T47D (cell line): ENCODE results near the gene FAM169A.
A peak's percentile ranks its signal among the peaks of the same experiment; 100 is the strongest.
"Not testable (repeated sequence)": the region's sequence is repeated elsewhere in the genome, so short reads cannot be mapped to it uniquely, and the experiment has no call there.

Experiments
- DNase-seq, 2 experiments: peaks; one replicate each; pipeline versions ENCODE4 v3.0.0 to v3.0.0-alpha.2; 2011 to 2012; ENCODE audit warnings: low read depth in 1 of 2, low spot score in 1 of 2
- JUND ChIP-seq: IDR thresholded peaks from 2 replicates; pipeline ENCODE4 v1.6.1; 2012; ENCODE audit warnings: low read depth
- in situ Hi-C: cut with HindIII; loops from 2 replicates; pipeline ENCODE4 v1.10.0; 2016; ENCODE audit warnings: low sequenced_read_pairs, low pct_unique_long_range_greater_than_20kb

The FAM169A gene

GRCh38 chr5:74810915-74811314 is 55.3 kb downstream of the FAM169A start:
- TF ChIP-seq JUND = no peak
- in situ Hi-C loops = no loop called here

GRCh38 chr5:74801941-74802340 is 64.2 kb downstream of the FAM169A start:
- in situ Hi-C loops = no loop called here
- no peak for DNase-seq

More at GRCh38 chr5:74810915-74811314, 55.3 kb downstream of the FAM169A start:
- DNase-seq = peak in 1 of 2 experiments; percentile 36

GRCh38 chr5:74801197-74801596 is 65.0 kb downstream of the FAM169A start:
- in situ Hi-C loops = no loop called here
- DNase-seq = no peak
- TF ChIP-seq JUND = no peak

More at GRCh38 chr5:74801941-74802340, 64.2 kb downstream of the FAM169A start:
- no peak for TF ChIP-seq JUND

- no peak for DNase-seq
- no peak for TF ChIP-seq JUND
- in situ Hi-C loops = no loop called here
Measured at GRCh38 chr5:74798977-74799911, 66.9 kb downstream of the FAM169A start.

- in situ Hi-C loops, DNase-seq: not testable (repeated sequence)
Measured at GRCh38 chr5:74791669-74792068, 74.5 kb downstream of the FAM169A start.

GRCh38 chr5:74787424-74787823 is 78.8 kb downstream of the FAM169A start:
- in situ Hi-C loops = no loop called here
- no peak for TF ChIP-seq JUND
- DNase-seq = no peak

- in situ Hi-C loops = no loop called here
- peak in 1 of 2 experiments; percentile 47 for DNase-seq
- no peak for TF ChIP-seq JUND
Measured at GRCh38 chr5:74786851-74787250, 79.3 kb downstream of the FAM169A start.

GRCh38 chr5:74778609-74779008 is 87.6 kb downstream of the FAM169A start:
- no peak for DNase-seq
- in situ Hi-C loops = no loop called here
- TF ChIP-seq JUND = no peak

- DNase-seq = no peak
- in situ Hi-C loops = no loop called here
- TF ChIP-seq JUND = no peak
Measured at GRCh38 chr5:74772359-74772758, 93.8 kb downstream of the FAM169A start.

- DNase-seq = peak in 1 of 2 experiments; percentile 31
- TF ChIP-seq JUND = no peak
- in situ Hi-C loops = no loop called here
Measured at GRCh38 chr5:74767579-74767913, 98.6 kb downstream of the FAM169A start.

- peak; percentile 44 to 95 for DNase-seq
- in situ Hi-C loops = no loop called here
- TF ChIP-seq JUND = no peak
Measured at GRCh38 chr5:74766849-74767578, 99.2 kb downstream of the FAM169A start, which contains the start of the genes GFM2 and NSA2. GFM2 (minus strand) TSS chr5:74767117; CDS start chr5:74763742, 3,375 bp downstream. NSA2 (plus strand) TSS chr5:74767249; CDS start chr5:74767361, 112 bp downstream.

GRCh38 chr5:74766418-74766848 is 99.8 kb downstream of the FAM169A start:
- DNase-seq = peak; percentile 15 to 50
- in situ Hi-C loops = no loop called here
- no peak for TF ChIP-seq JUND

GRCh38 chr5:74765929-74766328 is 100.3 kb downstream of the FAM169A start:
- no peak for TF ChIP-seq JUND
- no peak for DNase-seq
- in situ Hi-C loops = no loop called here
